ENCODE data around the gene ARFGAP1.

The ARFGAP1 gene

GRCh38 chr20:63307538-63308217 is 35.1 kb downstream of the ARFGAP1 start:
- no peak for DNase-seq (ENCODE audit: low read depth in 3 of 3)

- no peak for DNase-seq (ENCODE audit: low read depth in 3 of 3)
Measured at GRCh38 chr20:63308218-63308911, 35.8 kb downstream of the ARFGAP1 start.

DNA sequence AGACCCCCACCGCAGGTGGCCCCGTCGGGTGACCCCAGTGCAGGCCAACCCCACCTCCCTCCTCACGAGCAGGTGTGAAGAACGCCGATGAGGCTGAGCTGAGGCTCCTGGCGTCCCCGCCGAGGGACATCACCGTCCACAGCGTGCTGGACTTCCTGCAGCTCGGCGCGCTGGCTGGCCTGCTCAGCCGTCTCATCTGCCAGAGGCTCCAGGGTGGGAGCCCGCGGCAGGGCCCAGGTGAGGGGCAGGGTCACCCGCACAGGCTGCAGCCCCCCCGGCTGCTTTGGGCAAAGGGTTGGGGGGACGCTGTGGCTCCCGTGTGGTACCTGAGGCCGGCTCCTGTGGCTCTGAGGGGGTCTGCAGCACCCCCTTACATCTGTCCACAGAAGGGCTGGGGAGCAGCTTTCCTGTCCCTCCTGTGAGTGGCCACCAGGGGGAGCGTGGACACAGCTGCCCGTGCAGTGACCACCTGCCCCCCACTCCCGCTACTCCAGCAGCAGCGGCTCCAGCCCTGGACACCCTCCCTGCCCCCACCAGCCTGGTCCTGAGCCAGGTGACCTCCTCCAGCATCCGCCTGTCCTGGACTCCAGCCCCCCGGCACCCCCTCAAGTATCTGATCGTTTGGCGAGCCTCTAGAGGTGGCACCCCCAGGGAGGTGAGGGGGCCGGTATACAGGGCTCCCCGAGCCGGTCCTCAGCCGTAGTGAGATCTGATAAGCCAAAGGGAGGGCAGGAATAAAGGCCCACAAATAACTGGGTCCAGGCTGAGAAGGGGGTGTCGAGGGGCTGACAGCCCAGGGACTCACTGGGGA is 36.9 kb downstream of the ARFGAP1 start:
- DNase-seq (ENCODE audit: low read depth in 3 of 3), result no peak

DNA sequence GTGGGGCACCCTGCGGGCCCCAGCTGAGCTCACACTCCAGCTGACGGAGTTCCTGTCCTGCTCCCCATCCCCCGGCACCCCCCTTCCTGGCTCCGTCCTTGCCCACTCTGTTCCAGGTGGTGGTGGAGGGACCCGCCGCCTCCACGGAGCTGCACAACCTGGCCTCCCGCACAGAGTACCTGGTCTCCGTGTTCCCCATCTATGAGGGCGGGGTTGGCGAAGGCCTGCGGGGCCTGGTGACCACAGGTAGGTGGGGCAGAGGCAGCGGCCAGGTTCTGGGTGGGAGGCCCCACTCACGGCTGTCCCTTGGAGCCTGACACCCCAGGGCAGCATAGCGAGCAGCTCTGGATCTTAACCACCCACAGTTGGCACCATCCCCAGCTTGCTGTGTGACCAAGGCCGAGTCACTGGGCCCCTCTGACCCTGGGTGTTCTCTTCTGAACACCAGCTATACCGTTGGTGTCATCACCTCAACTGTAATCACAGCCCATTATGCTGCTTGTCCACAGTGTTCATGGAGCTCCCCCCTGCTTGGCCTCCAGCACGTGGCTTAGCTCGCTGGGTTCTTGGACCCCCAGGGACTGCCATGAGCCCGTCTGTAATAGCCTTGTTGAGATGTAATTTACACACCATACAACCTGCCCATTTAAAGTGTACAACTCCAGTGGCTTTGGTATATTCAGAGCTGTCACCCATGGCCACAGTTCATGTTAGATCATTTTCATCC is 37.8 kb downstream of the ARFGAP1 start:
- DNase-seq (ENCODE audit: low read depth in 3 of 3), result no peak

DNA sequence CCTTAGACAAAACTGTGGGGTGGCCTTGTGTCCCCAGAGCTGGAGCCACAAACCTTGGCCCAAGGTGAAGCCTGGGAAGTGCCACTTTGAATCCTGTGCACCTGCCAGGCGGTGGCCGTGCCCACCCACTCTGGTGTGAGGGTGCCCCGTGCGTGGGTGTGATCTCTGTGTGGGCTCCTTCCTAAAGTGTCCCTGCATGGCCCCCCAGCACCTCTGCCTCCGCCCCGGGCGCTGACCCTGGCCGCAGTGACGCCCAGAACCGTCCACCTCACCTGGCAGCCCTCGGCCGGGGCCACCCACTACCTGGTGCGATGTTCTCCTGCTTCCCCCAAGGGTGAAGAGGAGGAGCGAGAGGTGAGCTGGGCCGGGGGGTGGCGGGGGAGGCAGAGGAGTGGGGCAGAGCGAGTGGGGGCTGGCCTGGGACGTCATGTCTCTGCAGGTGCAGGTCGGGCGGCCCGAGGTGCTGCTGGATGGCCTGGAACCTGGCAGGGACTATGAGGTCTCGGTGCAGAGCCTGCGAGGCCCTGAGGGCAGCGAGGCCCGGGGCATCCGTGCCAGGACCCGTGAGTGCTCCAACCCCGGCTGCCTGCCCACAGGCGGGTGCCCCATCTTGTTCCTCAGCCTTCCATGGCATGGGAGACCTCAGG is 38.7 kb downstream of the ARFGAP1 start:
- DNase-seq (ENCODE audit: low read depth in 3 of 3), result no peak

DNA sequence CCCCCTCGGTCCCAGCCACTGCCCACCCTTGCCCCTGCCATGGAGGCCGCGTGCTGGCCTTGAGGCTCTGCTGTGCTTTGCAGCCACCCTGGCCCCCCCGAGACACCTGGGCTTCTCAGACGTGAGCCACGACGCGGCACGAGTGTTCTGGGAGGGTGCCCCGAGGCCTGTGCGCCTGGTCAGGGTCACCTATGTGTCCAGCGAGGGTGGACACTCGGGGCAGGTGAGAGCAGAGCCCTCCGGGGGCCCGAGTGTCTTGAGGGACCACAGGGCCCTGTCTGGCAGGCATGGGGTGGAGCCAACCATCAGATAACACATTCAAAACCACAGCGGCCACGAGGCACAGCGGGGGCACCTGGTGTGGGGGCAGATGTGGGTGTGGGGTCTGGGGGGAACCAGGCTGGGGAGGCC is 39.2 kb downstream of the ARFGAP1 start:
- DNase-seq (ENCODE audit: low read depth in 3 of 3), result no peak

- no peak for DNase-seq (ENCODE audit: low read depth in 3 of 3)
Measured at GRCh38 chr20:63312273-63312672, 39.7 kb downstream of the ARFGAP1 start.

GRCh38 chr20:63312690-63313348 is 40.2 kb downstream of the ARFGAP1 start:
- DNase-seq (ENCODE audit: low read depth in 3 of 3), result no peak

GRCh38 chr20:63313349-63314014 is 40.9 kb downstream of the ARFGAP1 start:
- no peak for DNase-seq (ENCODE audit: low read depth in 3 of 3)

DNA sequence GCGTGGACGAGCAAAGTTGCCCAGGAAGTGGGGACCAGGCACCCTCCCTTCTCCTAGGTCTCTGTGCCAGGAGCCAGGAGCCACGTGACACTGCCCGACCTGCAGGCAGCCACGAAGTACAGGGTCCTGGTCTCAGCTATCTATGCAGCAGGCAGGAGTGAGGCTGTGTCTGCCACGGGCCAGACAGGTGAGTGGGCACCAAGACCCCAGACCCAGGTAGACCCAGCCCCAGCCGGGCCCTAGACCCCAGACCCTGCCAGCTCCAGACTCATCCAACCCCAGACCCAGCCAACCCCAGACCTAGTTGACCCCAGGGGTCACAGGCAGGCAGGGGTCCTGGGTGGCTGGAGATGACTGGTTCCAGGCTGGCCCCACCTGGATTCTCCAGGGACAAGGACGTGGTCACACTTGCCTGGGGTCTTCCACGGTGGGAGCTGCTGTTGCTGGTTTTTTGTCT is 41.4 kb downstream of the ARFGAP1 start:
- no peak for DNase-seq (ENCODE audit: low read depth in 3 of 3)

- no peak for DNase-seq (ENCODE audit: low read depth in 3 of 3)
Measured at GRCh38 chr20:63314566-63315239, 42.1 kb downstream of the ARFGAP1 start.

GRCh38 chr20:63315240-63315689 is 42.7 kb downstream of the ARFGAP1 start:
- DNase-seq (ENCODE audit: low read depth in 3 of 3), result no peak

GRCh38 chr20:63315731-63316491 is 43.3 kb downstream of the ARFGAP1 start:
- DNase-seq (ENCODE audit: low read depth in 3 of 3), result no peak

DNA sequence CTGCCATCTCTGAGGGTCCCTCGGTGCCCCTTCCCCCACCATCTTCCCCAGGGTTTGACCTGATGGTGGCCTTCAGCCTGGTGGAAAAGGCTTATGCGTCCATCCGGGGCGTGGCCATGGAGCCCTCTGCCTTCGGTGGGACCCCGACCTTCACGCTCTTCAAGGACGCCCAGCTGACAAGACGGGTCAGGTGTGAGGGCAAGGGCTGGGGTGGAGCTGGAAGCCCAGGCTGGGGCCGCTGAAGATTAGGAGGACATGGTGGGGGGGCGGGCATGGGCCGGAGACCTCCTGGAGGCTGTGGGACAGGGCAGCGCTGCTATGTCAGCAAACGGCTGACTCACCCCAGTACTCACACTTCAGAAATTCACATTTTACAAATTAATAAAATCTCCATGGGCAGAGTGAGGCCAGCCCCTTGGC is 43.9 kb downstream of the ARFGAP1 start:
- no peak for DNase-seq (ENCODE audit: low read depth in 3 of 3)

DNA sequence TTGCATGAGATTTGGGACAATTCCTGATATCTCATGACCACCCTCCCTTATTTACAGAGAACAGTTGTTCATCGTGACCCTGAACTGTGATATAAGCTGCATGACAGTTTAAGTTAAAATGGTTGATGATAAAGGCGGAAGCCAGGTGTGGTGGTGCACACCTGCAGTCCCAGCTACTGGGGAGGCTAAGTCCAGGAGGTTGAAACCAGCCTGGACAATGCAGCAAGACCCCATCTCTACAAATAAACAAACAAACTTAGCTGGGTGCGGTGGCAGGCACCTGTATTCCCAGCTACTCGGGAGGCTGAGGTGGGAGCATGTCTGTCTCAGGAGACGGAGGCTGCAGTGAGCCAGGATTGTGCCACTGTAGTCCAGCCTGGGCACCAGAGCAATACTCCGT is 44.4 kb downstream of the ARFGAP1 start:
- DNase-seq (ENCODE audit: low read depth in 3 of 3), result no peak

- no peak for DNase-seq (ENCODE audit: low read depth in 3 of 3)
Measured at GRCh38 chr20:63317601-63318291, 45.1 kb downstream of the ARFGAP1 start.

GRCh38 chr20:63318391-63319163 is 46.0 kb downstream of the ARFGAP1 start:
- DNase-seq (ENCODE audit: low read depth in 3 of 3), result no peak
